NCI-H446 treated with DMSO at 0.1 percent for 48 hours (cell line): ENCODE results near the gene HS1BP3.

Source experiments
- DNase-seq: peaks from one replicate; lab custom pipeline; 2025; lab: John Stamatoyannopoulos, UW

Gene HS1BP3

DNA sequence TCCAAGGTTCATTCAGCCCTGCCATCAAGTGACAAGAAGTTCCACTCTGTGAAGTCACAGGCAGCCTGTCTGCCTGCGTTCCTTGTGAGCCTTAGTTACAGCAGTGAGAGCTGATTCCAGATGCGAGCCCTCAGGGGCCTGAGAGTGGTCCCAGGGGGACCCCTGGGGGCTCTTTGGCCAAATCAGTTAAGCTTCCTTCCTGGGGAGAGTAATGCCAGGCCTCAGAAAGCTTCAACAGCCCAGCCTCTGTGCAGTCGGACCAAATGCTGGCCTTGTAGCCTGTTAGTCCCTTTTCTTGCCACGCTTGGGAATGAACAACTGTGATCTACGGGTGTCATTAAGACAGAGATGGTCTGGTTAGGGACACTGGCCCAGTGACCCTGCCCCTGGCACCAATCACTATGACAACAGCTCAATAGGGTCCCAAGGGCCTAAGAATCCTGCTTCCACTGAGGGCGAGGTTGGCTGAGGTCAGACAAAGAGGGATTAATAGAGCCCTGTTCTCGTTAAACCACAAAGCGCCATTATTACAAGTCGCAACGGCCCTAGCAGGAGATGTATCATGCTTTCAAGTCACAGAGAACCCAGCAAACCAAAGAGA is 50.9 kb downstream of the HS1BP3 start:
- DNase-seq, result no peak

DNA sequence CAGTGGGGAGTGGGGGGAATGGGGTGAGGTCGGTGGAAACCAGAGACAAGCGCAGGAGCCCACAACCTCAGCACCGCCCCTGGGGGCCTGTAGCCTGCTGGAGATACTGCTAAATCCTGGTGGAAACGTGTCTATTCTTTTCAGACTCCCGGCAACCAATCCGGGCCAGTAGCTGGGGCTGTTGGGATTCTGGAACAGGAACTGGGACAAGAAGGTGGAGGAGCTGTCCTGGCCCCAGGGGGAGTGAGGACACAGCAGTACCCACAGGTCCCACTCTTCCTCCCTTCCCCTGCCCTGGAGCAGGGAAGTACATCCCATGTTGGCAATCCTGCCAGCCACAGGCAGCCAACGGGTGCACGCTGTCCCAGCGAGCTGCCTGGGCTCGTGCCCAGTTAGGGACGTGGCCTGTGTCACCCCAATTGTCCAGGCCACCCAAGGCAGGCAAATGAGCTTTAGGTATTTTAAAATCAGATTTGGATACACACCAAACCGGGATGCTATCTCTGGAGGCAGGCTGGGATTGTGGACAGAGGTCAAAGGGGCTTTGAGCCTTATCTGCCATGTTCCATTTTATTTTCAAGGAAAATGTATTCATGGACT is 51.8 kb downstream of the HS1BP3 start:
- no peak for DNase-seq

DNA sequence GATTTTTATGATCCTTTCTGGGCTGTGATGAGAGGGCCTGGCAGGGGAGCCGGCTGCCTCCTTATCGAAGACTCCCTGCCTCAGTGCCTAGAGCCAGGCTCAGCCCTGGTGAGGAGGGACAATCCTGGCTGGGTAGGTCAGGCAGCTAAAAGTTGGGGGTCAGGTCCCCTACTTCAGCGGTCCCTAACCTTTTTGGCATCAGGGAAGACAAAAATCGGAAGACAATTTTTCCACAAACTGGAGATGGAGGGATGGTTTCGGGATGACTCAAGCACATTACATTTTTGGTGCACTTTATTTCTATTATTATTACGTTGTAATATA is 53.1 kb downstream of the HS1BP3 start:
- DNase-seq, result no peak

DNA sequence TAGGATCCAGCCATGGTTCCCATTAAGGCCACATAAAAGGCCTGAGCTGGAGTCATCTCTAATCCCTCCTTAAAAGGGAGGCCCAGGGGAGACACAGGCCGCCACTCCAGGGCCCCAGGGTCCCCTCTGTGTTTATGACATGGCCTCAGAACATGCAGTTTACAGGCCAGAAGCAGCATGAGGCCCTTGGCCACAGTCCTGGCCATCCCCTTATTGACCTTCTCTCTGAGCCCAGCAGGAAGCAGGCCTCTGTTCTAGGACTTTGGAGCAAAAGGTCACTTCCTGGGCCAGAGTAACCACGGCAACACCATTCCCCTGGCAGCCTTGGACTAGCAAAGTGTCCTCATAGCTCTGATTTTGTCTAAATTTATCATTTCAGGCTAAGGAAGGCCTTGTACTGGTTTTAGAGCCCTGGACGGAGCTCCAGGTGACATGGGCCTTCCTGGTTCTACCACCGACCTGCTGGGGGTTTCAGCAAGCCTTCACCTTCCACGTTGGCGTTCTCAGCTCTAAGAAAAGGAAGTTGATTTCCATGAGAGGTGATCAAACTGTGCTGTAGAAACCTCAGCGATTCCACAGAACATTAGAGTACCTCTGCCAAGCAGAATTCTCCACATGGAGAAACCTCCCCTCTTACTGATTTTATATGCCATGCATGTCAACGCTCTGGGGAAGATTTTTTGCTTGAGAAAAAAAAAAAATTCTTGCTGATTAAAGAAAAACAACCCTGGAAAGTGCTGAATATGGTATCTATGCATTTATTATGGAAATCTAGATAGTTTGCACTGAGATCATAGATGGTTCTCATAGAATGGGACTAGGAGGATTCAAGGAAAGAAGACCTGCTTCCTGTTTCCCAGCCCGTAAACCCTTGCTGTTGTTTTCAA is 53.7 kb downstream of the HS1BP3 start:
- no peak for DNase-seq

DNA sequence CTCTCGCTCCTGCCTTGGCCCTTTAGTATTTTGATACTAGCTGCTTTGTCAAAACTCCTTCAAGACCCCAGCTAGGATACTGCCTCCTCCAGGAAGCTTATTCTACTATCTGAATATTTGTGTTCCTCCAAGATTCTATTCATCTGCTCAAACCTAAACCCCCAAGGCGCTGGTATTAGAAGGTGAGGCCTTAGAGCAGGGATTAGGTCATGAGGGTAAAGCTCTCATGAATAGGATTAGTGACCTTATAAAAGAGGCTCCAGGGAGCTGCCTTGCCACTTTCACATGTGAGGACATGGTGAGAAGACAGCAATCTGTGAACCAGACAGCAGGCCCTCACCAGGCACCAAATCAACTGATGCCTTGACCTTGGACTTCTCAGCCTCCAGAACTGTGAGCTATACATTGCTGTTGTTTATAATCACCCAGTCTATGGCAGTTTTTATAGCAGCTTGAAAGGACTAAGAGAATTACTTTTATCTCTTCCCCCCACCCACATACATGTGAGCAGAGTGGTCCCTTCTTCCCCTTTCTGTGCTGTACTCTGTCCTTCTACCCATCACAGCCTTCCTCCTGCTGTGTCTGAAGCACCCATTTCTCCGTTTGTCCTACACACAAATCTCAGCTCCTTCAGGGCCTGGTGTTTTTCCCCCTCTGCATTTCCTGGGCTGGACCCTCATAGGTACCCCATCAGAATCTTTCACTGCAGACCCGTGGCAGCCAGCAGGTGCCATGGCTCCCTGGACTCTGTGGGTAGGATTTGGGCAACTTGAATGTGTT is 54.5 kb downstream of the HS1BP3 start:
- DNase-seq, result no peak

DNA sequence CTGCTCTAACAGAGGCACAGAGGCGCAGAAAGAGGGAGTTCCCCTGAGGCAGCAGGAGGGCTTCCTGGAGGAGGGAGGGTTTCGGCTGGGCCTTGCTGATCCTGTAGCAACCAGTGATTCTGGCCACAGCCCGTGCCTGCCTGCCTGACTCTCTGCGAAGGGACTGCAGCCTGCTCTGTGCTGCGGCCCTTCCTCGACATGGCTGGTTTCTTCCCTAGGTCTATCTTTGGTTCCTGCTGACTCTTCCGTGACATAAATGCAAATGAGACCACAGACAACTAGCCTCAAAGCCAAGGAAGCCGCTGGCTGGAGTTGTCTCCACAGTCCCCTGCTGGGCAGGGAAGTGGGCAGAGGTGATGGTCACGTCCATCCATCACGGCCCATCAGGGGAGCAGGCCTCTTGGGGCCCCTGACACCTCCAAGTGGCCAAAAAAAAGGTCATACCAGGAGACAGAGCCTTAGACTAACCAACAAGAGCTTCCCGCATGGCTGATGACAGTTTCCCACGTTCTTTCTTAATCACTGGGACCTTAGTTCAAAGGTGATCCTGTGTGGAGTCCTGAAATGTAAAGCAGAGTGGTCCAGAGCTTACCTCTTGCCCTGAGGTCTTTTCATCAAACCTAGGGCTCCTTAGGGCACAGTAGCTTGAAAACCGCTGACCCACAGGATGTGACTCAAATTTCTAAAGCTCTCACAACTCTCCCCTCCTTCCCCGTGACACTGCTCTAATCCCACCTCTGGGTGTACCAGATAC is 55.3 kb downstream of the HS1BP3 start:
- DNase-seq, result no peak

DNA sequence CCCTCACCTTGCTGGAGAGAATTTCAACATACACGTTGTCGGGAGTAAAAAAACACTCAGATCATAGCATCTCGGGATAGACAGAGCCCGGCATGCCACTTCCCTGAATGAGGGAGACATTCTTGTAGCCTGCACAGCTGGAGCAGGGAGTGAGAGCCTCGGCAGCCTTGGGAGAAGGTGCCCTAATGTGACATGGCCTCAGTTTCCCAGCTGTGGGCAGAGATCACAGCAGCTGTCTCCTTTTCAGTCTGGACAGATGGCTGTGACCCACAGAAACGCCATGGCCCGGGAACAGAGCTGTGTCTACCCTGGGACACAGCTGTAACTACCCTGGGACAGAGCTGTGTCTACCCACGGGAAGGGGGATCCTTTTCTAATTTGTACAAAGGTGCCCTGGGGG is 55.9 kb downstream of the HS1BP3 start:
- no peak for DNase-seq

DNA sequence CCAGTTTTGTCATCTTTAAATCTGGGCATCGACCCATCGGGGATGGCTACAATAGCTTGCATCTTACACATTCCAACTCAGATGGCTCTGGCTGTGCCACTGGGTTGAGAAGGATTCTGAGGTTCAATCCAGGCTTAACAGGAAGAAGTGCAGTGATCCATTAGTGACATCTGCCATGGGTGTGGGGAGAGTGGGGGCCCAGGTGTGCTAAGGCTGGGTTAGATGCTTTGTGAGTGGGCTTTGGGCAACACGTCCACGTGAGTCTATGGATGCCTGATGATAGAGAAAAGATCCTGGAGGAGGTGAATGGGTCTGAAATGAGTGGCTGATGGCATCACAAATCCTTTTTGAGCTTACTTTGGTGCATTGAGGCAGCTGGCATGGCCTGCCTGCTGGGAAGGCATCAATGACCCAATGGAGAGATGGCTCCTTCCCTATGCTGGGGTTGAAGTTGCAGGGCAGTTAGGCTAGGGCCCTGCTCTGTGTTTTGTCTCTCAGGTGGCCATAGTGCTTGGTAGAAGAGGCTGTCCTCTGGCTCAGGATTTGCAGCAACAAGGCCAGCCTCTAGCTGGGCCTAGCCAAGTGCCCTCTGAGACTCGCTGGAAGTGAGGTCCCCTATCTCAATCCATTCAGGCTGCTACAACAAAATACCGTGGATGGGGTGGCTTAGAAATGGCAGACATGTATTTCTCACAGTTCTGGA is 56.7 kb downstream of the HS1BP3 start:
- no peak for DNase-seq

DNA sequence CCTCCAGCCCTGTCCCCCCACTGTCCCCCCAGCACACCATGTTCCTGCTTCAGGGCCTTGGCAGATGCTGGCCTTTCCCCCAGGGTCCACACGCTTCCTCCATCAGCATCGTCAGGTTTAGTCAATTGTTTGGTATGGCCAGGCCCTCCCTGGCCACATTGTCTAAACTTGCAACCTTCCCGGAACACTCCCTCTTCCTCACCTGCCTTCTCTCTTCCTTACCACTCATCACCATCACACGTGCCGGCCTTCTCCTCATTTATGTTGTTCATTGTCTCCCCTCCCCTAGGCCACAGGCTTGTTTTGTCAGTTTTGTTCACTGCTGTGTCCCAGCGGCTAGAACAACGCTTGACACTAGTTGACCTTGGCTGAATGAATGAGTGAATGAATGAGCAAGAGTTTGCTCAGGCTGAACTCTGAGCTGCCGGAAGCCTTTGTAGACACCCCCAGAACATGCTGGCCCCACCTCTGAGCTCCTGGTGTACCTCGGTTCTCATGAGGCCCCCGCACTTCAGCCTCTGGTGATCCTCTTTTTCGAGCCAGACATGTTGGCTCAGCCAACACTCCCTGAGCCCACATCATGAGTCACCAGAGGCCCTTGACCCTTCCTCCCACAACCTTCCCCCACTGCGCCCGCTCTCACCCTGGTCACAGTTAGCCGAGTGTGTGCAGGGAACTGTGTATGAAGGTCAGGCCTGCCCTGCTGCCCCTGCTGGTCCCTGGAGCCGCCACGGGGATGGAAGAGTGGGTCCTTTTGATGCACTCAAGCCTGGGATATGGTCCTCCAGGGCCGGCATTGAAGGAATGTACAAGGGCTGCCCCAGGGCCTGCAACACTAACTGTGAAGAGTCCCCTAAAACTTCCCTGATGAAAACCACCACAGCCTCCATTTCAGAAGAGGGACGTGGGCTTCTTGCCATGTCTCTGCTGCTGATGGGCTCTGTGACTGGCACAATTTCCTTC is 57.5 kb downstream of the HS1BP3 start:
- no peak for DNase-seq

DNA sequence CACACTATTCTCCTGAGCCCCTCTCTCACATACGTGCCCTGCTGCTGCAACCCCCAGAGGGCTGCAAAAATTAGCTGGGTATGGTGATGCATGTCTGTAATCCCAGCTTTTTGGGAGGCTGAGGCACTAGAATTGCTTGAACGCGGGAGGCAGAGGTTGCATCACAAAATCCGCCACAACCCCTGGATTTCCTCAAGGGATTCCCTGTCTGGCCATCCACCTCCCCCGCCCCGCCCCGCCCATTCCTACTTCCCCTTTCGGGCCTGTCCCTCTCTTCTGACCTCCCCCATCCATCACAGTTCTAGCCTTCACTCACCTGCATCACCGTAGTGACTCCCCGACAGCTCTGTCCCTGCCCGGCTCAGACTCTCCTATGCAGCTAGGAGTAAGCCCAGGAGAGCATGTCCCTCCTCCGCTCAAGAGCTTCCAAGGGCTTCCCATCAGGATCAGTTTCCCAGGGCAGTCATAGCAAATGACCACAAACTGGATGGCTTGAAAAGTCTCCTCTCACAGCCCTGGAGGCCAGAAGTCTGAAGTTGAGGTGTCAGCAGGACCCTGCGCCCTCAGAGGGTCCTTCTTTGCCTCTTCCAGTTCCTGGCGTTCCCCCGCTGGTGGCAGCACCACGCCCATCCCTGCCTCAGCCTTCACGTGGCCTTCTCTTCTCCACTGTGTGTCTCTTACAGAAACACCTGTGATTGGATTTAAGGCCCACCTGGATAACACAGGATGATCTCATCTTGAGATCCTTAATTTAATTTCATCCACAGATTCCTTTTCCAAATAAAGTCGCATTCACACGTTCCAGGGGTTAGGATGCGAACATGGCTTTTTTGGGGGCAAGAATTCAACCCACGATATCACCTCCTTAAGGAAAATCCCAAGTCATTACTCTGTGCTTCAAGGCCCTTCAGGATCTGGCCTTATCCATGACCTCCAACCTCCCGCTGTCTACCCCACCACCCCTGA is 58.5 kb downstream of the HS1BP3 start:
- no peak for DNase-seq

DNA sequence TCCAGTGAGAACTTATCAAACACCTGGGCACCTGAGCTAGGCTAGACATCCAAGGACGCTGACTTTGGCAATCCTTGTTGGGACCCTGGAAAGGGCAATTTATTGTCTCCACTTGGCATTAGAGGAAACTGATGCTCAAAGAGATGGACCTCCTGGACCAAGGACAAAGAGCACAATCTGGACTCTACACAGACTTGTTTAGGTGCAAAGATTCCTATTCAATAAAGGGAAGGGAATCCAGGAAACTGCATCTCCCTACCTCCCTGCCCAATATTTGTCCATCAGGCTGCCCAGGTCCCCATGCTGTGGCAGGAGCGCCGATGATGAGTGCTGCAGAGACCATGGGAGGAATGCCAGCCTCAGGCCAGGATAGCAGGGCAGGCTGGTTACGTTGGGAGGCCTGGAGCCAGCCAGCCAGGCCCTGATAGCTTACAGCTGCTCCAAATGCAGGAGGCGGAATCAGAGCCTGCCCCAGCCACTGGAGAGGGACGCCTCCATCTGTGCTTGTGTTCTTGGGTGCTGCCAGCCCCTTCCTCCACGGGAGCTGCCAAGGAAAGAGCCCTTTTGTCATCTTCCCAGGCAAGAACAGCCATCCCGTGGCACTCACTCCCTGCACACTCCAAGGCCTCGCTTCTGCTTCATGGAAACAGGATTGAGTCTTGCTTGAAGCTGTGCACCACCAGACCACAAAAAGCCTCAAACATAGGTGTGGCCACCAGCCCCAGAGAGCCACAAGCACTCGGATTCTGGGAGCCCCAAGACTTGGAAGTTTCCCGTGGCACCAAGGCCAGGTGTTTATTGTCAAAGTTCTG is 60.0 kb downstream of the HS1BP3 start:
- DNase-seq, result peak; percentile 73

DNA sequence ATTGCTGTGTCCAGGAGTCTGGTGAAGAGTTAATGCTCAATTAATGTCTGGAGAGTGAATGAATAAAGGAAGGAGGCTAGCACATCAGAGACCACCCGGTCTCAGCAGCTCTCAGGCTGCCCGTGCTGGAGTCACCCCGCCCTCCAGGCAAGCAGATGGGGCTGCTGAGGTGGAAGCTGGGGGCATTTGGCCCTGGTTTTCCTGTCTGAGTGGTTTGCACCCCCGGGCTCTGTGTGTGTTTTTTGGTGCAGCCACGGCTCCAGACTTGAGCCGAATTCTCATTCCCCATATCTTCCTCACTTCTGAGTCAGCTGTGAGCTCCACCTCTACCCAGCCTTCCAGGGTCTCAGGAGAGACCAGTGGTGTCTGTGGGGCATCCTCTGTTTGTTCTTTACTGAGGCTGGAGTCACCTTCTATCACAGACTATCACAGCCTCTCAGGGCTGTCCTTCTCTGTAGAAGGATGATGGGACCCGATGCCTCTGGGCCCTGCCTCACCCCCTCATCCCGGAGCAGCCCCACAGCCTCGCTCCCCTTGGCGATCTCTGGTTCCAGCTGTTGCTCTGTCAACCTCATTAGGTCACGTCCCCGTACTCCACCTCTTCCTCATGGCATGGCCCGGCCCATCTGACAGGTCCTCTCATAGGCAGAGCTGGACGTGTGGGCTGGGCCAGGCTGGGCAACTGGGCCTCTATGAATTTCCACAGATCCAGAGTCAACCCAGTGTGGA is 60.8 kb downstream of the HS1BP3 start:
- DNase-seq, result no peak

DNA sequence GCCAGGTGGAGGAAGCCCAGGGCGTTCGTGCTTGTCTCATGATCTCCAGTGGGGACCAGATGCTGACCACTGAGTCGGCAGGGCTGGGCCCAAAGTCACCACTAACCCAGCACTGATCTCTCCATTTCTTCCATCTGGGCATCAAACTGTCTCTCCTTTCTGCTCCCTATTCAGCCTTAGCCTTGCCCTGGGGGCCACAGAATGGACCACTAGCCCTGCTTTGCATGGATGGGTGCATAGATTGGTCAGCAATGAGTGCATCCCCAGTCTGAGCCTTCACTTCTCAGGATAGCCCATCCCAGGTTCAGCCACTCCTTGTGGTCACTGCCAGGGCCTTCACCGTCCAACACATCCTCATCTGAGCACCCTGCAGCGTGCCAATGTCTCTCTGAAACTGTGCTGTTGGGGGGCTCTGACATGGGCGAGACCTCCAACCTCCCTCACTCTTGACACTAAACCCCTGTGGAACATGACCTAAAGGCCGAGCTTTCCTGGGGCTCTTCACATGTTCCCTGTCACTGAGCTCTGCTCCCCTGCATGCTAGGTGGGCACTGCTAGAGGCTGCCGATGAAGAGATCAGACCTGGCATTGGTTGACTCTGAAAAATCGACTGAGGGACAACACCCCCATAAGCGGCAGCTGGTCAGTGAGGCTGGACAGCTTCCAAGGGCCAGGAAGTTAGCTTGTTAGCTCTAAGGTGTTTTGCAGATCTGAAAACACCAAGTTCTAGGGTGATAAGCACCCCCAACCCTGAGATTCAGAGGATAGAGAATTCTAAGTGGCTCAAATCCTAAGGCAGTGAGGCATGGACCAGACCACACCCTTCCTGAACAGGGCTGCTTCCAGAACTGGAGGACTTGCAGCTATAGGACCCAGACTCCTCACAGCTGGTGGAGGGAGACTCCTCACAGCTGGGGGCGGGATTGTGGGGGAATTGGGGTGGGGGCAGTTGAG is 61.7 kb downstream of the HS1BP3 start:
- DNase-seq, result no peak

DNA sequence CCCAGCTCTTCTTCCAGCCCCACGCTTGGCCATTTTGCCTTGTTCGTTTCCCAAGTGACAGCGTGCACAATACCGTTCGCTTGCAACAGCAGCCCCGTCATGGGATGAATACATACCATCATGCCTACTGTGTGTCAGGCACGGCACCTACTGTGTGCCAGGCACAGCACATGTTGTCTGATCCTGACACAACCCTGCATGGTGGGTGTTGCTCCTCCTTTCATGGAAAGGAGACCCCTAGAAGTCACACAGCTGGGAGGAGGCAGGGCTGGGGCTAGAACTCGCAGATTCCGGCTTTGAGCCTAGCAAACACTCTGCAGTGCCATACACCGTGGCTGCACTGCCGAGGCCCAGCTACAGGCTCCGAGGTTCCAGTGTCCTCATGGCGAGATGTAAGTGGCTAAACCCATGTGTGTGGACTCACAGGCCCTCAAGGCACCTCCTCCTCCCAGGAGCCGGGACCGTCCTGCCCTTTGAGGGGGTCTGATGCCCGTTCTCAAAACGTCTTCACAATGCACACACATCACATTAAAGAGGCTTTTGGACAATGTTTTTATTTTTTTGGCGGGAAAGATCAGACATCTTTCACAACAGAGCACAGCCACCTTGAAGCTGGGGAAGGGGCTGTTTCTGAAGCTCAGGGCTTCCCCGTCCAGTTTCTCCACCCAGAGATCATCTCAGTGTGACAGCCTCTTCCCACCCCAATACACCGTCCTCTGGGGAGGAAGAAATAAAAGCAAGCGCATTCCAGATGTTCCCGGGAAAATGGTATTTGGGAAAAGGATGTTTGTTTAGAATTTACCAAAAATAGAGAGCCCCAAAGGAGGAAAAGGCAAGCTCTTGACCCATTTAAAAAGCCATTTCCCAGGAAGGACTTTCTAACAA is 64.9 kb downstream of the HS1BP3 start:
- no peak for DNase-seq

DNA sequence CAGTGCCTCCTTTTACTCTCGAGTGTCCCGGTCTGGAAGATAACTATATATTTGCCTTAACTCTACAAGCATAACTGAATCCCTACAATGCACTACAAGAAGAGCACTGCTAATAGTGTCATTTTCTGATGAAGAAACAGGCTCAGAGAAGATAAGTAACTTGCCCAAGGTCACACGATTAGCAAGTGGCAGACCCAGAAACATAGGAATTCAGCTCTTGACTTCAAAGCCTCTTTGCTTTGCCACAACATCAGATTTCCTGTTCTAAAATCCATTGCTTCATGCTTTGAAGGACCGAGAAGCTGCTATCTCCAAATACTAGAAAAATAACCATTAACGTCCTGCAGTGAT is 65.6 kb downstream of the HS1BP3 start:
- no peak for DNase-seq
